ENCODE results near the gene GRAMD2B.
A peak's percentile ranks its signal among the peaks of the same experiment; 100 is the strongest.
"Not testable (repeated sequence)": the region's sequence is repeated elsewhere in the genome, so short reads cannot be mapped to it uniquely, and the experiment has no call there.

GRAMD2B gene, protein sequence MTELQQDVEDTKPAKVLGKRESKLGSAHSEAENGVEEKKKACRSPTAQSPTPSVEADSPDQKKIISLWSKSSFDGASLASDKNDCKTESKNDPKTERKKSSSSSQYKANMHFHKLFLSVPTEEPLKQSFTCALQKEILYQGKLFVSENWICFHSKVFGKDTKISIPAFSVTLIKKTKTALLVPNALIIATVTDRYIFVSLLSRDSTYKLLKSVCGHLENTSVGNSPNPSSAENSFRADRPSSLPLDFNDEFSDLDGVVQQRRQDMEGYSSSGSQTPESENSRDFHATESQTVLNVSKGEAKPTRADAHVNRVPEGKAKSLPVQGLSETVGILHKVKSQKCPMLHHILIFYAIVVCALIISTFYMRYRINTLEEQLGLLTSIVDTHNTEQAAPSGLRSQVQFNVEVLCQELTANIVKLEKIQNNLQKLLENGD

DNA sequence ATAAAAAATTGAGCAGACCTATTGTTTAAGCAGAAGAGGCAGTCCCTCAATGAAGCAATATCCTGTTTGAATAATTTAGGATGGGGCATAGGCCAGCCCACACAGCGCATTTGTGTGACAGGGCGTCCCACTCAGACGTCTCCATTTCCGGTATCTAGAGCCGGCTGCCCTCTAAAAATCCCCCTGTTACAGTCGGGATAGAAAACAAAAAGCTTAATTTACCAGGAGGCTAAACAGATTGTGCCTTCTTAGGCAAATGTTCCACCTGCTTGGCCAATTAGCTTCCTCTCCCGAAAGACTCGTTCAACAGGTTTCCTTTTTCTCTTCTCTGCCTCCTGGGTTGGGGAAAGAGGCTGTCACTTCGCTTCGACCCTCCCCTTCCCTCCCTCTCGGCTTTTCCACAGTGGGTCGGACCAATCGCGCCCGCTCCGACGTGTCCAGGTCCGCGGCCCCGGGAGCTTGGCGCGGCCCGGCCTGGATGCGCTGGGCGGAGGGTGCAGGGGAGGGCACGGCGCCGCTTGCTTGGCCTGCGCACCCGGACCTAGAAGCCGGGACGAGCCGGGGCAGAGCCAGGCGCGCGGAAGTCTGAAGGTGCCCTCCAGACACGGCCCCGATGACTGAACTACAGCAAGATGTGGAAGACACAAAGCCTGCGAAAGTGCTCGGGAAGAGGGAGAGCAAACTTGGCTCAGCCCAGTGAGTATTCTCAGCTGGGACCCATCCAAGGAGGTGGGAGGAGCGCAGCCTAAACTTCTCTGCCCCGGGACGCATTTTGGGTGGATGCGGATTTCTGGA lies at the start of gene GRAMD2B:
GRAMD2B (plus strand) TSS at position 416 of the 795 bp plus-strand sequence; CDS start at position 614, 198 bp downstream.
- DNase-seq (ENCODE audit: low read depth): peak; percentile 91

DNA sequence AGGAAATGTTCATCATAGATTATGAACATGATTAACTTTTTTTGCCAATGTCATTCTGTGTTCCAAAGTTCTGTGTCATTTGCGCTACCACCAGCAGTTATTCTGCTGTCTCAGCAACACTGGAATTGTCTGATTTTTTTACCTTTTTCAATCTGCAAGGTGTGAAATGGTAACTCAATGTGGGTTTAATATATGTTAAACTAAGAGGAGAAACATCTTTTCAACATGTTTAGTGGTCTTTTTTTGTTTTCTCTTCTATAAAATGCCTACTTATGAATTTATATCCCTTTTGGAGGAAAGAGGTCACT lies 49.1 kb upstream of the GRAMD2B start:
- DNase-seq (ENCODE audit: low read depth): no peak

DNA sequence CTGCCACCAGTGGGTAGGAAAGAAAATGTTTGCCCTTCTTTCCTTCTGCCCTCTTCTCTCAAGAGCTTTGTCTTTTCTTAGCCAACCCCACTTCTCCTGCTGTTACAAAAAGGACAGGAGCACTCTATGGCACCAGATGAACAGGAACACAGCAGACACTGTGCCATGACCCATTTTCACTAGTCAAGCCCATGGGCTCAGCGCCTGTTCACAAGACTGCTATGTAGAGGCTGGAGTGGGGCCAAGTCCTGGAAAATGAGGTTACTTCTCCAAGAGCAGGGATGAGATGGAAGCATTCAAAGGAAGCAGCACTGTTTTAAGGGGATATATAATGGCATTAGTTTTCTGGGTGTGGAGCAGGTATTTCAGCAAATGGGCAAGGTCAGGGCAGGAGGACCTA lies 46.8 kb upstream of the GRAMD2B start:
- no peak for DNase-seq (ENCODE audit: low read depth)

DNA sequence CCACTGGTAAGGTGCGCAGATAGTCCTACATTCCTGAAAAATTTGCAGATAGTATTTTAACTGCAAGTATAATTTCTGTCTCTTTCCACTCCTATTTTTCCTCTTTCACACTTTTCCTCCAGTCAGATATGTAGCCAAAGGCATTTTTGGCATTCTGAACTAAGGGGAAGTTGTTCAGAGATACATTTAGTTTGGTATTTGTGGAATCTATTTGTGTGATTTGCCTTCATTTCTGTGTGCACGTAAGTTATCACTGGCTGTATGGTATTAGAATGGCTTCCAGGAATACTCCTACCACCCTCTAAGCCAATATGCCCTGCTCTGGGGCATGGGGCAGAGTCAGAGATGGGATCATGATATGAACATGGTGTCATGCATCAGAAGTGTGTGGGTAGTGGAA lies 45.8 kb upstream of the GRAMD2B start:
- DNase-seq (ENCODE audit: low read depth): no peak

DNA sequence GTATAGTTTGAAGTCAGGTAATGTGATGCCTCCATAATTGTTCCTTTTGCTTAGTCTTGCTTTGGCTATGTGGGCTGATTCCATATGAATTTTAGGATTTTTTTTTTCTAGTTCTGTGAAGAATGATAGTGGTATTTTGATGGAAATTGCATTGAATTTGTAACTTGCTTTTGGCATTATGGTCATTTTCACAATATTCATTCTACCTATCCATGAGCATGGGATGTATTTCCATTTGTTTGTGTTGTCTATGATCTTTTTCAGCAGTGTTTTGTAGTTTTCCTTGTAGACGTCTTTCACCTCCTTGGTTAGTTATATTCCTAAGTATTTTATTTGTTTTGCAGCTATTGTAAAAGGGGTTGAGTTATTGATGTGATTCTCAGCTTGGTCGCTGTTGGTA lies 42.9 kb upstream of the GRAMD2B start:
- DNase-seq (ENCODE audit: low read depth): not testable (repeated sequence)

DNA sequence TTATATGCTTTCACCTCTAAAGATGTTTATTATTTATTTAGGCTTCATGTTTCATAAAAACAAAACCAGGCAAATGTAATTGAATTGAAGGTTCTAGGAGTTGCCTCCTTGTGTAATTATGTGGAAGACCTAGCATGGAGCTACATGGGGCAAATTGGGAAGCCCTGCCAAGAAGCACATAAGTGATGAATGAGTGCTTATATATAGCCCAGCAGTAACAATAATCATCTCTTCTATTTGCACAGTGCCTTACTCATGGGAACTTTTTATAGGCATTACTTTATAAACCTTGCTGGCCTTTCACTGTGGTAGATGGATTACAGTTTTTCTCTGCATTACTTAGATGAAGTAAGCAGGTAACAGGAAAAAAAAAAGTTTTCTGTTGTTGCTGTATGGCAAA lies 40.0 kb upstream of the GRAMD2B start:
- DNase-seq (ENCODE audit: low read depth): no peak

DNA sequence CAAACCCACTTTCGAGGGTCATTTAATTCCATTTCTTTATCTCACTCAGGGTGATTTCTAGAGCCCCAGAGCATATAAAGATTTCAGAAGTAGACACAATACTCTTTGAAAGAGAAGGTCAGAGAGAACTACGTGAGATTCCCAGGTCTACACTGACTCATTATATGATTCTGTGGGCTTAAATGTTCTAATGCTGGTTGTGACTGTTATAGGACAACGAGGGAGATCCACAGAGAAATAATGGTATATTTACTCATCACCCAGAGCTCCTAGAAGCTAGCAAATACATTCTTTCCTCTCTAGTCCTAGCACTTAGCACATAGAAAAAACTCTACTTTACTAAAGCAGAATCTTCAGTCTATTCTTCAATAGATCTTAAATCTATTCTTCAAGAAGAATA lies 39.4 kb upstream of the GRAMD2B start:
- DNase-seq (ENCODE audit: low read depth): peak; percentile 49

DNA sequence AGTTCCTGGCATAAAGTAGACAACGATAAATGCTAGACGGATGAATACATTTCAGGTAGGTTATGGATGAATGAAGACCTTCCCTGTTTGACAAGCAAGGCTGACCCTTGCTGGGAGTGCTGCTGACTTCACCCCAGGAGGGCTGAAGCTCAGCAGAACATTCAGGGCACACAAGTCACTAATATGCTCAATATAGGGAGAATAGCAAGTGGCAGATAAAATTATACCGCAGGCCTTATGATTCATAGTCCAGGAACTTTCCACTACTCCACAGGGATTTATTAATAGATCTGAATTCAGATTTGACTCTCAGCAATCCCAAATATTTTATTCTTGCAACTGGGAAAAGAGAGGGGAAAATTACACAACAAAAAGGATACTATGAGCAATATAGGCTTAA lies 38.2 kb upstream of the GRAMD2B start:
- DNase-seq (ENCODE audit: low read depth): peak; percentile 86

DNA sequence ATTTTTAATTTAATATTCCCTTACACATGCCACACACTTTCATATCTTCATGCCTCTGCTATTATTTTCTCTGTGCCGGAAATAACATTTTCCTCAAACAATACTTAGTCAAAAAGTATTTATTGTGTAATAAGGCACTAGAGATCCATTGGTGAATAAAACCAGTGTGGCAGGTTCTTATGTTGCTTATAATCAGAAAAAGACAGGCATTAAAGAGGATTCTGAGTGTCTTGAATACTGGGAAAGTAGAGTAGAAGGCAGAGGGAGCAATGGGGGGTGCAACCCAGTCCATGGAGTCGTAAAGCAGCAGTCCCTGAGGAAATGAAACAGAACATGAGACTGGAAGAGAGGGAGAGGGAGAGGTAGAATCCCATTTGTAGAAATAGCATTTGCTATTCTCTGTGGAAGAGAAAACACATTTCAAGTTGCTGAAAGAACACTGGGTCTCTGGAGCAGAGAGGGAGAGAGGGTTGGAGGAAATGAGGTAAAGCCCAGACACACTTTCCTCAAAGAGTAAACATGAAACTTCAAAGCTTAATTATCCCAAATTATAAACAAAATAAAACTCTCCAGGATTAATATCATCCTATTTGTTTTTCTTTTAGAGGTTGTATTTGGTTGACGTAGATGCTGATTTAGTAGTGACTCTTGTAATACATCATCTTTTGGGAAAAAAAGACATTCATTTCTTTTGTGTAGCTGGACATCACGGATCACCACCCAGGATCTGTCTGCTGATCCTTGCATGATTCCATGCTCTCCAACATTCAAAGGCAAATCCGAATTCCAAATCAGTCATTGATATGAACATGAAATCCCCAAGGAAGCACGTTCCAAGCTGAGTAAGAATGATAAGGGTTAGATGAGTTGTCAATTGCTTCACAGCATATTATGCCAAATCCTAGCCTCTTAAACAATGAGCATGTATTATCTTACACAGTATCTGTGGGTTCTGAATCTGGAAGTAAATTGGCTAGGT lies 37.4 kb upstream of the GRAMD2B start:
- DNase-seq (ENCODE audit: low read depth): peak; percentile 34

DNA sequence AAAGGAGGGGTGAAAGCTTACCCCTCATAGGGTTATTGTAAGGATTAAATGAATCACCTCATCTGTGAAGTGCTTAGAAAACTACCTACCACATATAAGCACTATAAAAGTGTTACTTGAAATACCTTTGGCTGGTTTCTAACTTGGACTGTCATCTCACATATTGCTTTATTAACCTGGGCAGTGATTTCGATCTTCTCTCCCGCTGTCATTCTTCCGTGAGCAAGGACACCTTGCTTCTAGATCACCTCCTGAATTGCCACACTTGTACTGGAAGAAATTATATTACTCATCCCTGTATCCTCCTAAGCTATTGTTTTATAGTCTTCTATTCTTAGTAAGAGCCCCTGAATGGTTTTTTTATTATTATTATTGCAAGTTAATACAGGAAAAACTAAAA lies 34.0 kb upstream of the GRAMD2B start:
- no peak for DNase-seq (ENCODE audit: low read depth)

DNA sequence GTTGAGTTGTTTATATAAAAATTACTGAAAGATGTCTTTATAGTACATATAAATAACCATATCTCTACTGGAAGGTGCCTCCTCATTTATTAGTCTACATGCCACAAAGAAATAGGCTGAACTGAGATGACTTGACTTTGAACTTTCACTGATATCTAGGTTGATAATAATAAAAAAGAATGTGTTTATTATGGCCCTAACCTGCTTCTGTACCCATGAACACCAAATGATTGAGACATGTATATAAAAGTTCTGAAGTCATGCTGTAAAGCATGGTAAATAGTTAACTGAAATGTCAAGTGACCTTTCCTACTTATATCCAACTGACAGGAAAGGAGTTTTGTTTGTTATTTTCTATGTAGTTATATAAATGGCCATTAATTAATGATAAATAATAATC lies 33.2 kb upstream of the GRAMD2B start:
- DNase-seq (ENCODE audit: low read depth): no peak

DNA sequence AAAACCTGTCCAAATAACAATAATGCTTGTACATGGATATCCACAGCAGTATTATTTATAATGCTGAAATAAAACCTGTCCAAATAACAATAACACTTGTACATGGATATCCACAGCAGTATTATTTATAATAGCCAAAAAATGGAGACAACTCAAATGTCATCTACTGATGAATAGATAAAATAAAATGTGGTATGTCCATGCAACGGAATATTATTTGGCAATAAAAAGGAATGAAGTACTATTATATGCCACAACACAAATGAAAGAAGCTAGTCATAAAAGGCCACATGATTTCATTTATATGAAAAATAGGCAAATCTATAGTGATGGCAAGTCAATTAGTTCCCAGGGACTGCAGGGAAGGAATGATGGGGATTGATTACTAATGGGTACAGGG lies 31.8 kb upstream of the GRAMD2B start:
- DNase-seq (ENCODE audit: low read depth): no peak

DNA sequence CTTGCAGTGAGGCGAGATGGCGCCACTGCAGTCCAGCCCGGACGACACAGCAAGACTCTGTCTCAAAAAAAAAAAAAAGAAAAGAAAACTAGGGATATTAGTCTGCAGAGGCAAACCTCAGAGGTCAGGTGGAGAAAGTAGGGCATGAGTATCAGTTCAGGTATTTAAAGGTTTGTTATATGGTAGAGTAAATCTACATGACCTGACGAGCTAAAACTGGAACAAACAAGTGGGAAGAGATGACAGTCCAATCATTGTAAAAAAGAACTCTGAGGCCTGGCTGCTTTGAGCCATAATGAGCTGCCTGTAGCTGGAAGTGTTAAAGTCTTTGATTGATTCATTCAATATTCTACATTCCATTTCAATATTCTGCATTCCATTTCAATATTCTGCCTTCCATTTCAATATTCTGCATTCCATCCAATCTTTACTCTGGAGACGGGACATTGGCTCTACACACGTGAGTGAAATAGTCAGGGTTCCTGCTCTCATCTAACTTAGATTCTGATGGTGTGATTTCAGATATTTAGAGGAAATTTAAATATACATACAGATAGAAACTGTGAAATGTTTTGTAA lies 28.9 kb upstream of the GRAMD2B start:
- no peak for DNase-seq (ENCODE audit: low read depth)

DNA sequence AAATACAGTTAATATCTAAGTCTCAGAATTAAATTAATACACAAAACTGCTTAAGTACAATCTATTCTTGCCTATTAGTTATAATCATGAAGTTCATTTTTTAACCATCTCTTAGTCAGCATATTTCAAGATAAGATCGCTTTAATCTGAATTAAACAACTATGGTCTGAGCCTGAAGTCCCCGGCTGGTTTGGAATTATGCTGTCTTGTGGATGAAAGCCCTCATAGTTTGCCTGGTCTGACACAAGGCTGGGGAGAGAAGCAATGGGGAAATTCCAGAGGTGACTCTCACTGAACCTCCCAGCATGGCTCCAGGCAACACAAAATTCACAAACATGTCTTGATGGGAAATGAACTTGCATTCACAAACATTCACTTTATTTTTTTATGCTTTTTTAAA lies 28.0 kb upstream of the GRAMD2B start:
- peak; percentile 37 for DNase-seq (ENCODE audit: low read depth)

DNA sequence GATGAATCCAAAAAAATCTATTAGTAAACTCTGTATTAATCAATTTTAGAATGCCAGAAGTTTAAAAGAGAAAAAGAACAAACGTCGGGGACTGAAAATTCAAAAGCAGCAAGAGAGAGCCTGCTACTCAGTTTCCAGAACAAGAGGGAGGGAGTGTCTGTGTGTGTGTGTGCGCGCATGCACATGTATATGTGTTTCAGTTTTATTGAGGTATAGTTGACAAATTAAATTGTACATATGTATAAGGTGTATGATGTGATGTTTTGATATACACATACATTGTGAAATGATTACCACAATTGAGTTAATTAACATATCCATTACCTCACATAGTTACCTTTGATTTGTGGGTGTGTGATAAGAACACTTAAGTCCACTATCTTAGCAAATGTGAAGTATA lies 27.6 kb upstream of the GRAMD2B start:
- DNase-seq (ENCODE audit: low read depth): no peak

DNA sequence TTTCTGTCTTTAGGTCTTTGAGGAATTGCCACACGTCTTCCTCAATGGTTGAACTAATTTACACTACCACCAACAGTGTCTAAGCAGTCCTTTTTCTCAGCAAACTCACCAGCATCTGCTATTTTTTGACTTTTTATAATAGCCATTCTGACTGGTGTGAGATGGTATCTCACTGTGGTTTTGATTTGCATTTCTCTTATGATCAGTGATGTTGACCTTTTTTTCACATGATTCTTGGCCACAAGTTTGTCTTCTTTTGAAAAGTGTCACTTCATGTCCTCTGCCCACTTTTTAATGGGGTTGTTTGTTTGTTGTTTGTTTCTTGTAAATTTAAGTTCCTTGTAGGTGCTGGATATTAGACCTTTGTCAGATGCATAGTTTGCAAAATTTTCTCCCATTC lies 26.5 kb upstream of the GRAMD2B start:
- not testable (repeated sequence) for DNase-seq (ENCODE audit: low read depth)

DNA sequence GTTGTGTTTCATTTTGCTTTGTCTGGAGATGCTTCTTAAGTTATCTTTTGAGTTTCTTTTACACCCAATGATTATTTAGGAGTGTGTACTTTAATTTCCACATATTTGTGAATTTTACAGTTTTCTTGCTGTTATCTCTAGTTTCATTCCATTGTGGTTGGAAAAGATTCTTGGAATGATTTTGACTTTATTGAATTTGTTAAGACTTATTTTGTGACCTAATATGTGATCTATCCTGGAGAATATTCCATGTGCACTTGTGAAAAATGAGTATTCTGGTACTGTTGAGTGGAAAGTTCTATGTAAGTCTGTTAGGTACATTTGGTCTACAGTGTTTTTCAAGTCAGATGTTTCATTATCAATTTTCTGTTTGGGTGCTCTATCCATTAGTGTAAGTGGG lies 24.4 kb upstream of the GRAMD2B start:
- no peak for DNase-seq (ENCODE audit: low read depth)

DNA sequence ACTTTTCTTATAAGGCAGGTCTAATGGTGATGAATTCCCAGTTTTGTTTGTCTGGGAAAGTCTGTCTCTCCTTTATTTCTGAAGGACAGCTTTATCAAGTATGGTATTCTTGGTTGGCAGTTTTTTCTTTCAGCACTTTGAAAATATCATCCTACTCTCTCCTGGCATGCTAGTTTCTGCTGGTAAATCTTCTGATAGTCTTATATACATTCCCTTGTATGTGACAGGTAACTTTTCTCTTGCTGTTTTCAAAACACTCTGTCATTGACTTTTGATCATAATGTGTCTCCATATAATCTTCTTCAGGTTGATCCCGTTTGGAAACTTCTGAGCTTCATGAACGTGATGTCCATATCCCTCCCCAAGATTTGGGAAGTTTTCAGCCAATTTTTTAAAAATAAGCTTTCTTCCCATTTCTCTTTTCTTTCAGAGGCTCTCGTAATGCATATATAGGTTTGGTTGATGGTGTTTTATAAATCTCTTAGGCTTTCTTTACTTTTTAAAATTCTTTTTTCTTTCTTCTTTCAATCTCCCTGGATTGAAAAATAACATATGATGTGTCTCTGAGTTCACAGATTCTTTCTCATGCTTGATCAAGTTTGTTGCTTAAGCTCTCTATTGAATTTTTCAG lies 22.5 kb upstream of the GRAMD2B start:
- DNase-seq (ENCODE audit: low read depth): no peak

DNA sequence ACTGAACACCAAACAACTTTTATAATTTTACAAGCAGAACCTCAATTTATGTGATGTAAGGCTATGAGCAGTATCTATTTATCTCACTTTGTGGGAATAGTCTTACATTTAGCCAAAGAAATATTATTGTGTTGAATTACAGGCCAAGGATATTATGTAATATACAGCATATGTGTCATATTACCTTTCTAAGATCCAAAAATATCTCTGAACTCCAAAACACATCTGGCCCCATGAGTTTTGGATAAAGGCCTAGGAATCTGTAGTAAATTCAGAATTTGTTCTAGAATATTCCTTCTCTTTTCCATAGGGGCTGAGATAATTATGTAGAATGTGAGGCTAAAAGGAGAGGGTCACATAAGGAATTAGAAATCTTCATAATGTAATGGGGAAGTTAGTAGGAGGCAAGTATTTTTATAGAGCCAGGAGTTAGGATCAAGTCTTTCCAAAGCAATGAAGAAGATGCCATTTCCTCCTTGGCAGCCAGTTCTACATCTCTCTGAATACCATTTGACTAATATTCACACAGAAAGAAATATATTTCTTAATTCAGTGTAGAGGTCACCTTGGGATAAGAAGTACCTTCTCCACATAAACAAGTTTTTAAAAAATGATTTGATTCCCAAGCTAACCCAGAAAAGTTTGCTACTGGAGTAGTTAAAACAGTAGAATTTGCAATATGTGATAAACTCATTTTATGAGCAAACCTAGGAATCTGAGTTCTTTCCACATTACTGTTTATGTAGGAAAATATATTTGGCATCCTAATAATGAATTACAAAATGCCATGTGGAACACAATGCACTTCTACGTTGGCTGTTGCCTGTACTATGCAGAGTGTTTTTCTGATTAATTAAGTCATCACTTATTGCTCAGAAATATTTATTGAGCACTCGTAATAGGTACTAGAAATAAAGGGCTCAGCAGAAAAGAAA lies 20.3 kb upstream of the GRAMD2B start:
- DNase-seq (ENCODE audit: low read depth): no peak

DNA sequence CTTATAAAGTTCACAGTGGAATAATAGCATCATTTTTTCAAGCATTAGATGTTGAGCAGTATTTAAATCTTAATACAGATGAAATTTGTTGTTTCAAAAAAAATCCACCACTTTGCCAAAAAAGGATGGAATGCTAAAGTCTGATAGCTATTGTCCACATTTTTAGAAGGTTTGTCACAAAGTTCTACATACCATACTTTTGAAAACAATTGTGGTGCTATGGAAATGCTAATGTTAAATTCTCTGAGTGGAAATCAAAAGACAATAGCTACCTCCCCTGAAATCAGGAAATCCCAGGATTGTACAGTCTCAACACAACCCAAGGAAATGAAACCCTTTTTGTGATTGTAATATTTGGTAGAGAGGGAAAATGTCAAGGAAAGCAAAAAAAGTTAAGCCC lies 19.3 kb upstream of the GRAMD2B start:
- no peak for DNase-seq (ENCODE audit: low read depth)

Data from amniotic epithelial cell (primary cell).